IPS-18a (cell line): Measurements from ENCODE around the gene ATP13A2.

Experiments used
- H3K27ac ChIP-seq: one replicate; pipeline ENCODE4 v1.5.1; 2013; ENCODE audit warnings: low read length
- H3K27me3 ChIP-seq: one replicate; pipeline ENCODE4 v1.6.1; 2013; ENCODE audit warnings: mild to moderate bottlenecking, low read length; ENCODE audit not compliant: control insufficient read depth, insufficient read depth
- H3K36me3 ChIP-seq: one replicate; pipeline ENCODE4 v1.6.1; 2013; ENCODE audit warnings: low read depth, low read length; ENCODE audit not compliant: control insufficient read depth
- H3K4me1 ChIP-seq: one replicate; pipeline ENCODE4 v1.6.1; 2013; ENCODE audit warnings: low read depth, low read length; ENCODE audit not compliant: control insufficient read depth
- H3K4me3 ChIP-seq: one replicate; pipeline ENCODE4 v1.5.1; 2013; ENCODE audit warnings: low read length
- H3K9ac ChIP-seq: one replicate; pipeline ENCODE4 v1.6.1; 2013; ENCODE audit warnings: mild to moderate bottlenecking, low read length, moderate library complexity
- H3K9me3 ChIP-seq: one replicate; pipeline ENCODE4 v1.6.1; 2013; ENCODE audit warnings: low read depth, low read length; ENCODE audit not compliant: control insufficient read depth

The ATP13A2 gene

DNA sequence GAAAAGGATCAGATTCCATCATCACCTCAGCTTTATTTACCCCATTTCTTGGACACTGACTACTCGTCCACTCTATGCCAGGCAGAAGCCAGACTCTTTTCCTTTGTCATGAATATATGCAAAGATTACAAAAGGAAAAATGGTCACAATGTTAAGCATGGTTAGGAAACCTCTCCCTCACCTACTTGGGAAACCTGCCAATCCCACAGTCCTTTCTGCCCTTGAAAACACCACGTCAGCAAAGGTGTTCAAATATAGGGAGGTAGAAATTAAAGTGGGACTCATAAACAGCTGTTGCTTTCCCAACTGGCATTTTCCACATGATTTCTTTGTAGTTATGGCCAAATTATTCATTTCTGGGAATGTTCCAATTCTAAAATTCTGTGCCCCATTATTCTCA, 16.2 kb upstream of the ATP13A2 start:
- H3K9ac ChIP-seq = no peak overlapping the region
- H3K4me1 ChIP-seq = no peaks in the 10 kb centered on the region
- H3K36me3 ChIP-seq = peaks cover 65% of the 10 kb centered on the region
- H3K9me3 ChIP-seq = no peaks in the 10 kb centered on the region
- no peak overlapping the region for H3K27ac ChIP-seq
- H3K27me3 ChIP-seq = no peaks in the 10 kb centered on the region
- no peak overlapping the region for H3K4me3 ChIP-seq

DNA sequence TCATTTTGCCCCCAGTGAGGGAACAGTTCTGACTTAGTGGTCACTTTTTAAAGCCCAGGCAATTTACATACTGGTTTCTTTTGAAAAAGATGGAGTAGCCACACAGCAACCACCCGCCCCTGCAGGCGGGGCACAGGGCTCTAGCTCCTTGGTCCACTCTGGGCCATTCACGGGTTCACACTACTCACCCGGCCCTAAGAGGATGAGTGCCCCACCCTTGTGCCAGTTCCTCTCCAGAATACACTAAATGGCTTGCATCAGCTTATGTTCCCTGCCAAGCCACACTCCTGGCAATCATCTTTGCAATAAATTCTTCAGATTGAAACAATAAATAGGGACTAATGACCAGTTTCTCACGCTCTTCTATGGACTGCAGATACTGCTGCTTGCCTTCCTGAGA, 15.7 kb upstream of the ATP13A2 start:
- Histone ChIP-seq H3K27ac (no peak overlapping the region), H3K36me3 (peaks cover 65% of the 10 kb centered on the region), H3K9ac (no peak overlapping the region)

DNA sequence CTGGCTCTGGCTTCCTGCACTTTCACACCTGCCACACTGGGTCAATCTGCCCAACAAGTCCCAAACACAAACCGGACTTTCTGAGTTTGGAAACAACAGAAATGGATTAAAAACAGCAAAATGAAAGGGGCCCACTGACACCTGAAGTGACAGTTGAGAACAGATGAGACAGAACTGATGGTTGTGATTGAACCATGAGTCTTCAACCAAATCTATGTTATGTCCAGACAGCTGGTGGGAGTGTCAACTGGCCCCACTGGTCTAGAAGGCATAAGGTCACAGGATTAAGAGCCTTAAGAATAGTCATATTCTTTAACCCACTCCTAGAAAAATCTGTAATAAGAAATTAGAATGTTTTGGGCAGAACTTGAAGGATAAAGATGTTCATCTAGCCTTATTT, 13.0 kb upstream of the ATP13A2 start:
- Histone ChIP-seq H3K36me3 (peaks cover 84% of the 10 kb centered on the region), H3K27ac (no peak overlapping the region), H3K4me1 (no peaks in the 10 kb centered on the region), H3K9me3 (no peaks in the 10 kb centered on the region), H3K4me3 (no peak overlapping the region), H3K9ac (no peak overlapping the region), H3K27me3 (no peaks in the 10 kb centered on the region)

More for the DNA sequence above, 15.7 kb upstream of the ATP13A2 start:
- H3K4me1 ChIP-seq = no peaks in the 10 kb centered on the region
- H3K4me3 ChIP-seq = no peak overlapping the region
- H3K27me3 ChIP-seq = no peaks in the 10 kb centered on the region
- H3K9me3 ChIP-seq = no peaks in the 10 kb centered on the region

DNA sequence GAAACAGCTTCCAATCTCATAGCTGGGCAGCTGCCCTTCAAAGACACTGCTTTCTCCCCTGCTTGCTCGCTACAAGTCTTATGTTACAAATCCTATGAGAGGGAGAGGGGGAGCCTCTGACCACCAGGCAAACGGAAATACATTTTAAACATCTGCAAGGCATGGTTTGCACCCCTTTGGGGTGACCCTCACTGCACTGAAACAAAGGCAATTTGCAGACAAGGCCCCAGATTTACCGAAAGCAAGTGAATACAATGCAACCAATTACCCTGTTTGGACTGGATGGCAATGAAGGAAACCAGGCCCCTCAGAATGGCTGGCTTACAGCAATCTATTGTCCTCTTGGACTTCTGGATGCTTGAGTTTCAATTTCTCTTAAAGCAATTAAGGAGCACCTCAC, 11.8 kb upstream of the ATP13A2 start:
- H3K4me1 ChIP-seq = no peaks in the 10 kb centered on the region
- peaks cover 90% of the 10 kb centered on the region for H3K36me3 ChIP-seq
- no peak overlapping the region for H3K9ac ChIP-seq
- H3K4me3 ChIP-seq = no peak overlapping the region
- no peaks in the 10 kb centered on the region for H3K27me3 ChIP-seq
- no peaks in the 10 kb centered on the region for H3K9me3 ChIP-seq
- no peak overlapping the region for H3K27ac ChIP-seq

DNA sequence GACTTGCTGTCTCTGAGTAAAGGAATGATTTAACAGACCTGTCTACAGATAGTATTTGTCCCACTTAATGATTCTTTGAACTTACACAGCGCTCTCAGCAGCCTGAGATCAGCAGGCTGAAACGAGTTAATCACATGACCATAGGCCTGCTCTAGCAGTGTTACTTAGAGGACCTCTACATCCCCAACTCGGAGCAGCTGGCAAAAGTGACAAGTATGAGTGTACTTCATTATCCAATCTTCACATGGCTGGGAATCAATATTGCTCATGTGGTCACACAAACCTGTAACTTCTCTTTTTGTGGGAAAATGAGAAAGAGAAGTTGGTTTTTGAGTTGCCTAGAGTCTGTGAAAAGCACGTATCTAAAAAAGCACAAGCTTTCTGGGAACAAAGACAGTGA, 11.4 kb upstream of the ATP13A2 start:
- H3K27ac ChIP-seq = no peak overlapping the region
- no peaks in the 10 kb centered on the region for H3K4me1 ChIP-seq
- no peaks in the 10 kb centered on the region for H3K9me3 ChIP-seq
- H3K27me3 ChIP-seq = no peaks in the 10 kb centered on the region
- no peak overlapping the region for H3K9ac ChIP-seq
- no peak overlapping the region for H3K4me3 ChIP-seq
- H3K36me3 ChIP-seq = peaks cover 88% of the 10 kb centered on the region

DNA sequence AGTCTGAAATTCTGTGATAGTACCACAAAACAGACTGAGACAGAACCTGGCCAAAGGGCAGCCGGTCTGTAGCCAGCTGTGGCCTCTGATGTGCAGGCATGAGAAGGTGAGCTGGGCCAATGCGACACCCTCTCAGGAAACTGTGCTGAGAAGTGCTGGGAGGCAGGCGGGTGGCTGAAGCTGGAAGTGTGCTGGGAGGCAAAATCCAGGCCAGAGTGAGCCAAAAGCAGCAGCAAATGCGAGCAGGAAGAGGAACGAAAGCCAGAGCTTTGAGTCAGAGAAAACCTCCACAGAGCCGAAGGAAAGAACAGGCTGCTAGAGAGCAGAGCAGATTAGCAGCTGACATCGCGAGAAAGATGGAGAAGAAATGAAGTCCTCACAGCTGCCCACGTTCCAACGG, 10.2 kb upstream of the ATP13A2 start:
- H3K4me1 ChIP-seq = no peaks in the 10 kb centered on the region
- no peak overlapping the region for H3K27ac ChIP-seq
- no peak overlapping the region for H3K4me3 ChIP-seq
- no peaks in the 10 kb centered on the region for H3K27me3 ChIP-seq
- H3K9ac ChIP-seq = no peak overlapping the region
- H3K36me3 ChIP-seq = peaks cover 78% of the 10 kb centered on the region
- H3K9me3 ChIP-seq = no peaks in the 10 kb centered on the region

DNA sequence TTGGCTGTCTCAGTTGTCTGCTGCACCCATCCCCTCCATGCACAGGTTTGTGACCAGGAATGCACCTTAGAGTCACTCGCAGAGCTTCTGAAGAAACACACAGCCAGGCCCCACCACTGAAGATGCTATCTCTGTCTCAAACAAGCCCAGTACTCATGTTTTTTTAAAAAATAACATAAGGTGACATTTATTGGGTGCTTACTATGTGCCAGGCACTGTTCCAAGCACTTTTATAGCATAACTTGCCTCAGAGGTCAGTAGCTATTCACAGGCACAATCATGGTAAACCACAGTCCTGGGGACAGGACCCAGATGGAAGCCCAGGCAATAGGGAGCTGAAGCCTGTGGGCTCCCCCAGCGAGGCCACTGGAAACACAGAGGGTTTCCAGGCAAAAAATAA, 8.8 kb upstream of the ATP13A2 start:
- Histone ChIP-seq H3K4me3 (no peak overlapping the region), H3K27ac (no peak overlapping the region), H3K27me3 (no peaks in the 10 kb centered on the region), H3K9ac (no peak overlapping the region), H3K9me3 (no peaks in the 10 kb centered on the region), H3K36me3 (peaks cover 66% of the 10 kb centered on the region), H3K4me1 (peaks cover 9% of the 10 kb centered on the region)

DNA sequence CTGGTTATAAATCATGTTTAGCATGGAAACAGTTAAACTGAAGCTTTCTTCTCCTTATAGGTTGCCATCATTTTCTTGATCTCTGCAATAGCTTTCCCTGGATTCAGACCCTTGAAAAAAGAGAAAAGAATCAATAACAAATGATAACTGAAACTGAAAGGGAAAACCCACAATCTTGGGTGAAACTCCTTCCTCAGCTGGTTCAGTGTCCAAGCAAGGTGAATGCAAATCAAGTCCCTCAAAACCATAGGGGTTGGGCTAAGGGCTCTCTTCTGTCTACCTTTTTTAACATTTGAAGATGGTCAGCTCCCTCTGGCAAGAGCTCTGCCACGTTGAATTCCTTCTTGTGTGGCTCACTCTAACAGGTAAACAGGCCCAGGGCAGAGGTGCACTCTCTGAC, 7.1 kb upstream of the ATP13A2 start:
- Histone ChIP-seq H3K27ac (no peak overlapping the region), H3K9me3 (no peaks in the 10 kb centered on the region), H3K27me3 (no peaks in the 10 kb centered on the region), H3K36me3 (peaks cover 53% of the 10 kb centered on the region), H3K4me3 (no peak overlapping the region), H3K4me1 (peaks cover 19% of the 10 kb centered on the region), H3K9ac (no peak overlapping the region)

DNA sequence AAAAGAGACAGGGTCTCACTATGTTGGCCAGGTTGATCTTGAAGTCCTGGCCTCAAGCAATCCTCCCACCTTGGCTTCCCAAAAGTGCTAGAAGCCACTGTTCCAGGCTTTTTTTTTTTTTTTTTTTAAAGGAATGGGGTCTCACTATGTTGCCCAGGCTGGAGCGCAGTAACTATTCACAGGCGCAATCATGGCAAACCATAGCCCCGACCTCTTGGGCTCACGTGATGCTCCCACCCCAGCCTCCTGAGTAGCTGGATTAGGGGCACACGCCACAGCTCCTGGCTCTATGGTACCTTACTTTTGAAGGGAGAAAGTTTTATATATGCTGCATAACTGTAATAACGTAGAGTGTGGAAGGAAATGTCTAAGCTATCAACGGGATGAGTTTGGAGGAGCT, 5.7 kb upstream of the ATP13A2 start:
- no peaks in the 10 kb centered on the region for H3K9me3 ChIP-seq
- peaks cover 32% of the 10 kb centered on the region for H3K4me1 ChIP-seq
- H3K36me3 ChIP-seq = peaks cover 41% of the 10 kb centered on the region
- H3K27ac ChIP-seq = no peak overlapping the region
- no peak overlapping the region for H3K9ac ChIP-seq
- no peaks in the 10 kb centered on the region for H3K27me3 ChIP-seq
- H3K4me3 ChIP-seq = no peak overlapping the region

DNA sequence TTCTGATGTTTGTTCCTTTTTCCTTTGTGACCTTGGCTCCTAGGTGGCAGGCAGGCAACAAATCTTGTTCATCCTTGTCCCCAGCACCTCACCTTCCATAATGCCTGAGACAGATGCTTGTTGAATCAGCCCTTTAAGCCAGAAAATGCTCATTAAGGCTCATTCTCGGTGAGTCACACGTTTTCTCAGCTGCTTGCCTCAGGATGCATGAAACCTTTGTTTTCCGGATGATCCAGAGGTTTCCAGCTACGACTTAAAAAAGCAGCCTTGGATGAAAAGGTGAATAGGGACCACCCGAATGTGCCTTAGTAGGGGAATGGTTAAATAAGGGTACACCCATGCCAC, 4.6 kb upstream of the ATP13A2 start:
- H3K4me3 ChIP-seq = no peak overlapping the region
- H3K9me3 ChIP-seq = no peaks in the 10 kb centered on the region
- H3K9ac ChIP-seq = no peak overlapping the region
- H3K27ac ChIP-seq = no peak overlapping the region
- H3K4me1 ChIP-seq = peaks cover 34% of the 10 kb centered on the region
- peaks cover 30% of the 10 kb centered on the region for H3K36me3 ChIP-seq
- no peaks in the 10 kb centered on the region for H3K27me3 ChIP-seq

DNA sequence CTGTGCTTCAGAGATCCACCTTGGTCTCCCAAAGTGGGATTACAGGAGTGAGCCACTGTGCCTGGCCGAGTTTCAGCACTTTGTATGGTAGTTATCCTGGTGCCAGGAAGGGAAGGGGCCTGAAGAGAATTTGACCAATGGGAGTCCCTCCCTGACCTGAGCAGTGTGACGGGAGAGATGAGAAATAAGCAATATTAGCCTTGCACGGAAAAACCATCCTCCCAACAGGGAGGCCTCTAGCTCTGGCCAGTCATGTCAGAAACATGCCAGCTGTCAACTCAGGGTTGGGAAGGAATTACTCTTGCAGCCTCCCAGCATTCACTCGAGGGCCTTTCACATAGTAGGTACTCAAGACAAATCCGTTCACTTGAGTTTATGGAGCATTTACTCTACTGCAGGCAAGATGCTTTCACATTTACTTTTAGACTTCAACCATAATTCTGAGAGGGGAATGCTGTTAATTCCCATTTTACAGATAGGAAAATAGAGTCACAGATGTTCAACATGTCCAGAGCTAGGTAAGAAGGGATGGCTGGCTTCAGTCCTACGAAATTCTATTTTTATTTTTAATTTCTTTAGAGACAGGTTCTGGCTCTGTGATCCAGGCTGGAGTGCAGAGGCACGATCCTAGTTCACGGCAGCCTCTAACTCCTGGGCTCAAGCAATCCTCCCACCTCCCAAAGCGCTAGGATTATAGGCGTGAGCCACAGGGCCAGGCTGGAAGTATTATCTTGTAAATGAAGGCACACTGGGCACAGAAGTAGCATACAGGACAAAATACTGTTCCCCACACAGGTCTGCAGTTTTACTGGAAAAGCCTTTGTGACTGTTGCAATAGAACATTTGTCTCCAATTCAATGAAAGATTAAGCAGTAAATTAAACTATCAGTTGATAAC, 3.2 kb upstream of the ATP13A2 start:
- Histone ChIP-seq H3K36me3 (peaks cover 16% of the 10 kb centered on the region), H3K9ac (no peak overlapping the region), H3K4me1 (peaks cover 40% of the 10 kb centered on the region), H3K9me3 (no peaks in the 10 kb centered on the region), H3K27me3 (peaks cover 4% of the 10 kb centered on the region), H3K4me3 (no peak overlapping the region), H3K27ac (no peak overlapping the region)
